DOHH2 (cell line): ENCODE data around the gene SESTD1.

Source experiments
- EZH2phosphoT487 ChIP-seq: fragments of 200-600 bp; sonication (generic); IDR thresholded peaks from 2 replicates; pipeline ENCODE4 v1.6.1; 2017; ENCODE audit warnings: borderline replicate concordance, mild to moderate bottlenecking, antibody characterized with exemption, low read length, moderate library complexity, mixed read lengths
- TF ChIP-seq, protein P1 (sequence below): fragments of 200-600 bp; sonication (generic); IDR thresholded peaks from one replicate; pipeline ENCODE4 v1.5.1; 2014; ENCODE audit warnings: antibody characterized with exemption, mild to moderate bottlenecking, low read depth, low read length; ENCODE audit not compliant: poor library complexity, severe bottlenecking

DNA sequence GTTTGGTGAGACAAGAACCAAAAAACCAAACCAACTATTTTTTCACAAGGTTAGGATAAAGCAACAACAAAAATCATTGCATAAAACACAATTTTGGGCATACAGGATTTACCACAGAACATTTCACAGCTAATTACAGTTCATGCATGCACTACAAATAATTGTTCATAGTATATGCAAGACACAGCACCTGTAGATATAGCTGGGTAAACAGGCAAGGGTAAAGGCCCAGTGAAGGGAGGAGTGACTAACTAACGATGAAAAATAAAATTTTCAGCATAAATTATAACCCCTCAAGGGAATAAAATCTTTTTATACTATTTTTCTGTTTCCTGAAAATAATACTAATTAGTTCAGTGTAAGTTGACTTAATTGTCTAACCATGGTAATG lies 141.4 kb downstream of the SESTD1 start:
- TF ChIP-seq, protein P1, sequence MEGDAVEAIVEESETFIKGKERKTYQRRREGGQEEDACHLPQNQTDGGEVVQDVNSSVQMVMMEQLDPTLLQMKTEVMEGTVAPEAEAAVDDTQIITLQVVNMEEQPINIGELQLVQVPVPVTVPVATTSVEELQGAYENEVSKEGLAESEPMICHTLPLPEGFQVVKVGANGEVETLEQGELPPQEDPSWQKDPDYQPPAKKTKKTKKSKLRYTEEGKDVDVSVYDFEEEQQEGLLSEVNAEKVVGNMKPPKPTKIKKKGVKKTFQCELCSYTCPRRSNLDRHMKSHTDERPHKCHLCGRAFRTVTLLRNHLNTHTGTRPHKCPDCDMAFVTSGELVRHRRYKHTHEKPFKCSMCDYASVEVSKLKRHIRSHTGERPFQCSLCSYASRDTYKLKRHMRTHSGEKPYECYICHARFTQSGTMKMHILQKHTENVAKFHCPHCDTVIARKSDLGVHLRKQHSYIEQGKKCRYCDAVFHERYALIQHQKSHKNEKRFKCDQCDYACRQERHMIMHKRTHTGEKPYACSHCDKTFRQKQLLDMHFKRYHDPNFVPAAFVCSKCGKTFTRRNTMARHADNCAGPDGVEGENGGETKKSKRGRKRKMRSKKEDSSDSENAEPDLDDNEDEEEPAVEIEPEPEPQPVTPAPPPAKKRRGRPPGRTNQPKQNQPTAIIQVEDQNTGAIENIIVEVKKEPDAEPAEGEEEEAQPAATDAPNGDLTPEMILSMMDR, result no peak
- no peak for TF ChIP-seq EZH2phosphoT487
